Right lobe of liver (tissue), 4 donors: ENCODE measurements around the gene RASGRP3.

Source experiments
- POLR2A ChIP-seq: fragments of 450-650 bp; IDR thresholded peaks from one replicate; pipeline ENCODE4 v1.6.1; 2017; ENCODE audit warnings: antibody characterized with exemption, mild to moderate bottlenecking
- TF ChIP-seq, protein P1 (sequence below), 4 donors: fragments of 200-600 bp in 3 of 4; fragments of 450-650 bp in 1 of 4; IDR thresholded peaks; one replicate each; pipeline versions ENCODE4 v1.5.1 to v1.8.0; 2016 to 2022; ENCODE audit warnings: antibody characterized with exemption in 4 of 4, mild to moderate bottlenecking in 2 of 4
- donor health status: DM: no; HTN: no; CAD: no.
- donor health status: DM: no; HTN: no; CAD: no.
- donor health status: DM: no; HTN: yes; CAD: no.

- TF ChIP-seq, protein P1, sequence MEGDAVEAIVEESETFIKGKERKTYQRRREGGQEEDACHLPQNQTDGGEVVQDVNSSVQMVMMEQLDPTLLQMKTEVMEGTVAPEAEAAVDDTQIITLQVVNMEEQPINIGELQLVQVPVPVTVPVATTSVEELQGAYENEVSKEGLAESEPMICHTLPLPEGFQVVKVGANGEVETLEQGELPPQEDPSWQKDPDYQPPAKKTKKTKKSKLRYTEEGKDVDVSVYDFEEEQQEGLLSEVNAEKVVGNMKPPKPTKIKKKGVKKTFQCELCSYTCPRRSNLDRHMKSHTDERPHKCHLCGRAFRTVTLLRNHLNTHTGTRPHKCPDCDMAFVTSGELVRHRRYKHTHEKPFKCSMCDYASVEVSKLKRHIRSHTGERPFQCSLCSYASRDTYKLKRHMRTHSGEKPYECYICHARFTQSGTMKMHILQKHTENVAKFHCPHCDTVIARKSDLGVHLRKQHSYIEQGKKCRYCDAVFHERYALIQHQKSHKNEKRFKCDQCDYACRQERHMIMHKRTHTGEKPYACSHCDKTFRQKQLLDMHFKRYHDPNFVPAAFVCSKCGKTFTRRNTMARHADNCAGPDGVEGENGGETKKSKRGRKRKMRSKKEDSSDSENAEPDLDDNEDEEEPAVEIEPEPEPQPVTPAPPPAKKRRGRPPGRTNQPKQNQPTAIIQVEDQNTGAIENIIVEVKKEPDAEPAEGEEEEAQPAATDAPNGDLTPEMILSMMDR (IDR thresholded peaks at IDR 0.05): no peak
- no peak for TF ChIP-seq POLR2A
Observed at GRCh38 chr2:33491441-33492084, 15.1 kb downstream of the RASGRP3 start.
